Retinal pigment epithelial cell (primary cell): ENCODE measurements around the gene ARGLU1.

ENCODE experiments used
- DNase-seq: peaks from one replicate; pipeline ENCODE4 v3.0.0-alpha.2; 2010; ENCODE audit warnings: low read depth
- H3K4me3 ChIP-seq: 2 replicates; pipeline ENCODE4 v1.5.1; 2011; ENCODE audit warnings: mild to moderate bottlenecking, low read length, control low read depth, moderate library complexity
- CTCF ChIP-seq: conservative IDR thresholded peaks from 2 replicates; pipeline ENCODE4 v1.5.1; 2011; ENCODE audit warnings: low read depth, low read length, control low read depth, inconsistent platforms

Gene ARGLU1

GRCh38 chr13:106494506-106494905 lies 73.4 kb downstream of the ARGLU1 start:
- no peak overlapping the region for H3K4me3 ChIP-seq
- no peak for DNase-seq
- TF ChIP-seq CTCF, result no peak

GRCh38 chr13:106493533-106494220 lies 74.3 kb downstream of the ARGLU1 start:
- no peak overlapping the region for H3K4me3 ChIP-seq
- no peak for DNase-seq
- no peak for TF ChIP-seq CTCF

- no peak overlapping the region for H3K4me3 ChIP-seq
- DNase-seq, result no peak
- TF ChIP-seq CTCF, result no peak
These were observed 75.1 kb downstream of the ARGLU1 start for GRCh38 chr13:106492588-106493475.

GRCh38 chr13:106491928-106492587 lies 75.9 kb downstream of the ARGLU1 start:
- TF ChIP-seq CTCF, result no peak
- H3K4me3 ChIP-seq, result no peak overlapping the region
- no peak for DNase-seq
